Motor neuron (in vitro differentiated cells): ENCODE data around the gene COL6A1. TPM values are rescaled to one million over a fixed set of nuclear protein-coding genes. Genes with fewer than 3 reads are reported as not detected.

ENCODE experiments used
- ATAC-seq, 8 experiments: fragments of 200-7000 bp; cut with Tn5 transposase; replicated peaks in 6 of 8; 2 replicates each; pipeline ENCODE4 v1.8.0; 2021; ENCODE audit warnings: mild to moderate bottlenecking in 8 of 8, moderate library complexity in 8 of 8
- H3K27ac ChIP-seq, 2 donors: fragments of 250-450 bp; sonication (Bioruptor Pico); 2 replicates each; pipeline ENCODE4 v1.9.0; 2021; ENCODE audit warnings: antibody characterized with exemption in 2 of 2, mild to moderate bottlenecking in 2 of 2, moderate library complexity in 1 of 2
- H3K4me1 ChIP-seq, 2 donors: fragments of 250-450 bp; sonication (Bioruptor Pico); replicated peaks in 1 of 2; 2 replicates each; pipeline ENCODE4 v1.6.1; 2021; ENCODE audit warnings: antibody characterized with exemption in 2 of 2, mild to moderate bottlenecking in 2 of 2, moderate library complexity in 1 of 2
- H3K4me3 ChIP-seq, 5 donors: fragments of 250-450 bp; sonication (Bioruptor Pico); 2 replicates each; pipeline ENCODE4 v1.9.0; 2021; ENCODE audit warnings: antibody characterized with exemption in 5 of 5, mild to moderate bottlenecking in 5 of 5, moderate library complexity in 4 of 5
- WGBS, 10 experiments: fragments of 450-650 bp; shearing (Covaris generic); methylation state at CpG; one replicate each; pipeline ENCODE4 v1.0.0; 2022; 5-methylcytosine and 5-hydroxymethylcytosine counted together
- in situ Hi-C, 9 experiments: fragments of 400-800 bp; cut with MboI; loops; one replicate each; pipeline ENCODE4 v1.15.0; 2021; ENCODE audit warnings: low sequenced_read_pairs in 9 of 9, low pct_unique_long_range_greater_than_20kb in 2 of 9; ENCODE audit not compliant: unreplicated experiment in 9 of 9
- total RNA-seq, 8 experiments: library from RNA; unstranded; fragments of 300-600 nt; gene quantifications; 2 replicates each; pipeline versions ENCODE4 v1.2.3 to v1.2.4, GENCODE V29; 2022

Gene COL6A1
- total RNA-seq, 8 experiments from 2014 or later, result 12.4 to 184 (median 81.7) TPM

DNA sequence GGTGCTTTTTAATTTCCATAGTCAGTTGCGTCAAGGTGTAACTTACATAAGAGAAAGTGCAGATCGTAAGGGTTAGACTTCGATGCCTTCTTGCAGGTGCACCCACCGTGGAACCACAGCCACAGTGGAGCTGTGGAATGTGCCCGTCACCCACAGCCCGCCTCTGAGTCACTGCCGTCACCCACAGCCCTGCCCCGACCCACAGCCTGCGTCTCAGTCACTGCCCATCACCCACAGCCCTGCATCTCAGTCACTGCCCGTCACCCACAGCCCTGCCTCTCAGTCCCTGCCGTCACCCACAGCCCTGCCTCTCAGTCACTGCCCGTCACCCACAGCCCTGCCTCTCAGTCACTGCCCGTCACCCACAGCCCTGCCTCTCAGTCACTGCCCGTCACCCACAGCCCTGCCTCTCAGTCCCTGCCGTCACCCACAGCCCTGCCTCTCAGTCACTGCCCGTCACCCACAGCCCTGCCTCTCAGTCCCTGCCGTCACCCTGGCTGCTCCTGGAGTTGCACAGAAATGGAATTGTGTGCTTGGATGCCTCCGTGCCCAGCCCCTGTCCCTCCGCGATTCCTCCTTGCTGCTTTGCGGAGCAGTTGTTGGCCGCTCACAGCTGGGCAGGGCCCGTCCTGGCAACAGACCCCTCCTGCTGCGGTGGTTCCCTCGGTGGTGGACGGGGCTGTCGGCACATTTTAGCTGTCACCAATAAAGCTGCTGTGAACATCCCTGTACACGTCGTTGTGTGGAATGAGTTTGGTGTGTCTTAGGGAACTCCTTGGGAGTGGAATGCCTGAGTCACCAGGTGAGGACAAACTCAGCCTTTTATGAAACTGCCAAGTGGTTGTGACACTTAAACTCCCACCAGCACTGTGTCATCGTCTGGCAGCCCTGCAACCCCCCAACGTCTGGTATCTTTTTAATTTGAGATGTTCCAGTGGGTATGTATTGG, 71.4 kb downstream of the COL6A1 start:
- Histone ChIP-seq H3K4me1 (peaks cover 24 to 26% of the 10 kb centered on the region in 2 donors), H3K4me3 (no peak overlapping the region), H3K27ac (no peak overlapping the region)
- WGBS, 10 experiments, result 8 to 93% (median 84%) methylated on average over 2 to 17 of the region's 31 CpGs; no CpG with 5 or more reads in 4 of the 10 experiments
- in situ Hi-C loops, result no loop called here
- ATAC-seq, result peak in 1 of 8 experiments; percentile 54

DNA sequence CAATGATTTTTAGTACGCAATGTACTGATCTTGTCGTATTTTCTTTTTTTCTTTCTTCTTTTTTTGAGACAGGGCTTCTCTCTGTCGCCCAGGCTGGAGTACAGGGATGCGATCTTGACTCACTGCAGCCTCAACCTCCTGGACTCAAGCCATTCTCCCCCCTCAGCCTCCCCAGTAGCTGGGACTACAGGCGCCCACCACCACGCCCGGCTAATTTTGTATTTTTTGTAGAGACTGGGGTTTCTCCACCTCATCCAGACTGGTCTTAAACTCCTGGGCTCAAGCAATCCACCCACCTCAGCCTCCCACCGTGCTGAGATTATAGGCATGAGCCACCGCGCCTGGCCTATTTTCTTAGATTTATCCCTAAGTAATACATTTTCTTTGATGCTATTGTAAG, 72.5 kb downstream of the COL6A1 start:
- no peak for ATAC-seq
- 53 to 100% (median 93%) methylated on average over 1 to 10 of the region's 10 CpGs; no CpG with 5 or more reads in 1 of the 10 experiments for WGBS, 10 experiments
- Histone ChIP-seq H3K27ac (no peak overlapping the region), H3K4me1 (peaks cover 24 to 26% of the 10 kb centered on the region in 2 donors), H3K4me3 (no peak overlapping the region)
- in situ Hi-C loops, result no loop called here

DNA sequence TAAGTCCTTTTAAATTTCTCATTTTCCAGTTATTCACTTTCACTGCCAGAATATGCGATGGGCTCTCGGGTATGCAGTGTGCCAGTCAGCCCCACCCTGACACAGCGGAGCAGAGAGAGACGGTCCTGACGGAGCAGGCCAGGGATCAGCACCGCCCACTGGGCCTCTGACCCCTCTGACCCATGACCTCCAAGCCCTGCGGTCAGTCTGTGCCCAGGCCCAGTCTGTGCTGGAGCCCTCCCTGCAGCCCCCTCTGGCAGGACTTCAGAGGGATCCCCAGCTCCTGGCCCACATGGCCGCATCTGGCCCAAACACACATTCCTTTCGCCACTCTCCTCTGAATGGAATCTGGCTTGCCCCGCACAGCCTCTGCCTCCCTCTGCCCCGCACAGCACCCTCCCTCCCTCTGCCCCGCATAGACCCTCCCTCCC, 72.9 kb downstream of the COL6A1 start:
- H3K4me3 ChIP-seq, result no peak overlapping the region
- 0 to 80% (median 73%) methylated on average over 1 to 5 of the region's 12 CpGs; no CpG with 5 or more reads in 5 of the 10 experiments for WGBS, 10 experiments
- in situ Hi-C loops, result no loop called here
- H3K4me1 ChIP-seq, result peaks cover 21 to 22% of the 10 kb centered on the region in 2 donors
- ATAC-seq, result peak in 5 of 8 experiments; percentile 15 to 70 (median 25)
- H3K27ac ChIP-seq, result no peak overlapping the region

Other genes starting within 250 kb of the COL6A1 start
- 100 to 1,000 TPM in 1 of 8 experiments, 10 to 100 TPM in 1, 1 to 10 TPM in 6; 2.6 to 153 (median 5.0) TPM for gene COL6A2, start 116.3 kb downstream of the COL6A1 start, total RNA-seq
- 1 to 10 TPM in 3 of 8 experiments, under 1 TPM in 2, not detected in 3; 0.29 to 4.0 (median 1.1) TPM for gene FTCD, start 173.8 kb downstream of the COL6A1 start, total RNA-seq
- 10 to 100 TPM in 6 of 8 experiments, 1 to 10 TPM in 2; 9.5 to 16.8 (median 13.1) TPM for gene SPATC1L, start 202.7 kb downstream of the COL6A1 start, total RNA-seq
- gene LSS, start 247.0 kb downstream of the COL6A1 start, total RNA-seq, result 100 to 1,000 TPM in 2 of 8 experiments, 10 to 100 TPM in 6; 24.5 to 177 (median 51.8) TPM